Activated CD4-positive, CD25-positive, alpha-beta regulatory T cell treated with anti-CD3 and anti-CD28 coated beads, Interleukin-2, amount 50 U/mL, for 16 hours (primary cell): Measurements from ENCODE around the gene PLPPR3.
"Not testable (repeated sequence)": the region's sequence is repeated elsewhere in the genome, so short reads cannot be mapped to it uniquely, and the experiment has no call there.

Experiments used
- DNase-seq: peaks from one replicate; pipeline ENCODE4 v3.0.0-alpha.2; 2020; ENCODE audit warnings: low read depth, low spot score

Gene PLPPR3

DNA sequence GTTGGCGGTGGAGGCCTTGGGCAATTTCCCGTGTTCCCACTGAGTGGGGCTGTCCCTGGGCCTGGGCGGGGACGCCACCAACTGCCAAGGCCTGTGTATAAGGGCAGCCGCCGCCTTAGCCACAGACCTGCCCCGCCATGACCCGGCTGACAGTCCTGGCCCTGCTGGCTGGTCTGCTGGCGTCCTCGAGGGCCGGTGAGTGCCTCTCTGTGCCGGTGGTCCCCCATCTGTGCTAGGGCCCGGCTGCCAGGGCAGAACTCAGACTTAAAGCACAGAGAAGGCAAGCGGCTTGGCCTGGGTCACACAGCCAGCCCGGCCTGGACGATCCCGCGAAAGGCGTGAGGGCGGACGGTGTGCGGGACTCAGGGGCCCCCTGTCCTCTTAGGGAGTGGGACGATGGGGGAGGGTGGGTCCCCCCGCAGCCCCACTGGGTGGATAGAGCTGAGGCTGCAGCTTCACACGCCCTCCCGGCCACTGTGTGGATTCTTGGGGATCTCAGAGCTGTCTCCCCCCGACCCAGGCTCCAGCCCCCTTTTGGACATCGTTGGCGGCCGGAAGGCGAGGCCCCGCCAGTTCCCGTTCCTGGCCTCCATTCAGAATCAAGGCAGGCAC, 6.1 kb upstream of the PLPPR3 start, which contains the start of gene AZU1:
AZU1 (plus strand) TSS at position 128 of the 612 bp plus-strand sequence; CDS start at position 138, 10 bp downstream.
- no peak for DNase-seq

DNA sequence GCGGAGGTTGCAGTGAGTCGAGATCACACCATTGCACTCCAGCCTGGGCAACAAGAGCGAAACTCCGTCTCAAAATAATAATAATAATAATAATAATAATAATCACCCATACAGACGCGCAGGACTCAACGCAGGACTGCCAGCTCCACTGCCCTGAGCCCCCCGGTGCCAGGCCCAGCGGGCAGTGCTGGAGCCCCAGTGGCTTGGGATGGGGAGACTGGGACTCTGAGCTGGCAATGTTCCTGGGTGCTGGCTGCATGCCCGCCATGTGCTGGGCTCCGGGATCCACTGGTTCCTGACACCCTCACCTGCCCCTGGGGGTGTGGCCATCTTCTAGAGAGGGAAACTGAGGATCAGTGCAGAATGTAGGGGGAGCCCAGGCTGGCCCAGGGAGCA, 5.6 kb upstream of the PLPPR3 start:
- DNase-seq, result no peak

DNA sequence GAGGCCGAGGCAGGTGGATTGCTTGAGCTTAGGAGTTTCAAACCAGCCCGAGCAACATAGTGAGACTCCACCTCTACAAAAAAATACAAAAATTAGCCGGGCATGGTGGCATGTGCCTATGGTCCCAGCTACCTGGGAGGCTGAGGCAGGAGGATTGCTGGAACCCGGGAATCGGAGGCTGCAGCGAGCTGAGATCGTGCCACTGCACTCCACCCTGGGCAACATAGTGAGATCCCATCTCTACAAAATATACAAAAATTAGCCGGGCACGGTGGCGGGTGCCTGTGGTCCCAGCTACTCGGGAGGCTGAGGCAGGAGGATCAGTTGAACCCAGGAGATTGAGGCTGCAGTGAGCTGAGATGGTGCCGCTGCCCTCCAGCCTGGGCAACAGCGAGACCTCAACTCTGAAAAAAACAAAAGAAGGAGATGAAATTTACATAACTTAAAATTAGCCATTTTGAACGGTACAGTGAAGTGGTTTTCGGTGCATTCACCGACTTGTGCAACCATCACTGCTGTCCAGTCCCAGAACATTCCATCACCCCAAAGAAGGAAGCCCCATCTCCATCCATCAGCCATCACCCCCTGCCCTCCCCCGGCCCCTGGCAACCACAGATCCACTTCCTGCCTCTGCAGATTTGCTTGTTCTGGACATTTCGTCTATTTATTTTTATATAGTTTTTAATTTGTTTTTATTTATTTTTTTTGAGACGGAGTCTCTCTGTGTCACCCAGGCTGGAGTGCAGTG, 4.3 kb upstream of the PLPPR3 start:
- no peak for DNase-seq

DNA sequence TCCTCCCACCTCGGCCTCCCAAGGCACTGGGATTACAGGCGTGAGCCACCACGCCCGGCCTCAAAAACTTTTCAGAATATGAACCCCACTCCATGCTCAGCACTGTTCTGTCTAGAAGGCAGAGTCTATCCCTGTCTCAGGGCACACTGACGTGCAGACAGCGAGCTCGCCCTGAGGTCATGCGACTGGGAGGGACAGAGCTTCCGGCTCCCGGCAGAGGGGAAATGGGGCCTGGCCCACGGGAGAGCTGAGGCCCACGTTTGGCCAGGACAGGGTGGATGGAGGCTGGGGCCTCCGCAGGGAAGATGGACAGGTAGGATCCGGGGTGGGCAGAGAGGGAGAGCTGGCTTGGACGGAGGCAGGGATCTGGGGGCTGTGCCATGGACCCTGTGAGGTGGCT, 3.1 kb upstream of the PLPPR3 start:
- no peak for DNase-seq

DNA sequence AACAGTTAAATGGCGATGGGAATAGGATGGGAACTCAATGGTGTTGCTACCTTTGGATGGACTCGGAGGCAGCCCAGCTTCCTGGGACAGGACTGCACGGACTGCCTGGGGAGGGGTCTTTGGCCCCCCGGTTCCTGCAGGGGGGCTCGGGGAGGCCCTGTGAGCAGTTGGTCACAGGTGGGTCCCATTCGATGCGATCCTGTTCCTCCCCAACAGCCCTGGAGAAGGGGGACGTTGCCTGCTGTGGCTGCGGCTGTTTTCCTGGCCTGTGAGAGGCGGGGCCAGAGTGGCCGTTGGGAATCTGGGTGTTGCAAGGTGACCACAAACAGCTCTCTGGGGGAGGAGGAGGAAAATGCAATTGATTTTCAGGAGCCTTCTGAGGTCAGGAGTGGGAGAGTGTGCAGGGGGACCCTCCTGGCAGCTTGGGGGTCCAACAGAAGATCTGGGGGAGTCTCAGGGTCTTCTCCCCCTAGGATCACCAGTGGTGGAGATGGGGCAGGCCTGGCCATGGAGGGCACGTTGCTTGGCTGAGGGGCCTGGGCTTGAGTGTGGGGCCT, 1.9 kb upstream of the PLPPR3 start:
- no peak for DNase-seq

DNA sequence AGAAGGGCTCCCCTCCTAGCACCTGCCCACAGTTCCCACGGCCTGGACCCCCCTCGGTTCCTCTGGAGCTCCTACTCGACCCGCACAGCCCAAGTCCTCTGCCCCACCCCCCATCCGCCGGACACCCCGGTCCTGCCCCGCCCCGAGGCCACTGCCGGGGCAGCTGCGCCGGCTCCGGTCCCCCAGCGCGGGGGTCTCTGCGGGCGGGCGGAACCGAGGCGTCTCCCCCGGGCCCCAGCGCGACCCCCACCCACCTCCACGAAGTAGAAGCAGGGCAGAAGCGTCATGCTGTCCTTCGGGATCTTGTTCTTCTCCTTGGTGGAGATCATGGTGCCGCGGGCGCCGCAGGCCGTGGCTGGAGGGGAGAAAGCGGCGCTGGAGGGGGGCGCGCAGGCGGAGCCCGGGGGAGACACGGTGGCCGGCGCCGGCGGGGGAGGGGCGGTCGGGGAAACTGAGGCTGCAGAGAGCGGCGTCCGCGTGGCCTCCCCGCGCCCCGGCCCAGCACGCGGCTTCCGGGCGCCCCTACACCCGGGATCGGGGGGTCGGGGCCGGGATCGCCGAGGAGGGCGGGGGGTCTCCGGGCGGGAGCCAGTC, 427 bp downstream of the PLPPR3 start:
- no peak for DNase-seq

DNA sequence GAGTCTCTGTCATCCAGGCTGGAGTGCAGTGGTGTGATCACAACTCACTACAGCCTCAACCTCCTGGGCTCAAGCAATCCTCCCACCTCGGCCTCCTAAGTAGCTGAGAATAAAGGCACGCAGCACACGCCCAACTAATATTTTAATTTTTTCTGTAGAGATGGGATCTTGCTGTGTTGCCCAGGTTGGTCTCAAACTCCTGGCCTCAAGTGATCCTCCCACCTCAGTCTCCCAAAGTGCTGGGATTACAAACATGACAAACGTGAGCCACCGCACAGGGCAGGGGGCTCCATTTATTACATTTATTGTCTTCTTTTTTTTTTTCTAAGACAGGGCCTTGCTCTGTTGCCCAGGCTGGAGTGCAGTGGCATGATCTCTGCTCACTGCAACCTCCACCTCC, 1.5 kb downstream of the PLPPR3 start:
- not testable (repeated sequence) for DNase-seq

DNA sequence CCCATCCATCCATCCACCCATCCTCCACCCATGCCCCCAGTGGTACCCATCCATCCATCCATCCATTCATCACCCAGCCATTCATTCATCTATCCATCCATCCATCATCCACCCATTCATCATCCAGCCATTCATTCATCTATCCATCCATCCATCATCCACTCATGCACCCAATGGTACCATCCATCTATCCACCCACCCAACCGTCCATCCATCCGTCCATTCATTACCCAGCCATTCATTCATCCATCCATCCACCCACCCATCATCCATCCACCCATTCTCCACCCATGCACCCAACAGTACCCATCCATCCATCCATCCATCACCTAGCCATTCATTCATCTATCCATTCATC, 5.3 kb downstream of the PLPPR3 start:
- no peak for DNase-seq

DNA sequence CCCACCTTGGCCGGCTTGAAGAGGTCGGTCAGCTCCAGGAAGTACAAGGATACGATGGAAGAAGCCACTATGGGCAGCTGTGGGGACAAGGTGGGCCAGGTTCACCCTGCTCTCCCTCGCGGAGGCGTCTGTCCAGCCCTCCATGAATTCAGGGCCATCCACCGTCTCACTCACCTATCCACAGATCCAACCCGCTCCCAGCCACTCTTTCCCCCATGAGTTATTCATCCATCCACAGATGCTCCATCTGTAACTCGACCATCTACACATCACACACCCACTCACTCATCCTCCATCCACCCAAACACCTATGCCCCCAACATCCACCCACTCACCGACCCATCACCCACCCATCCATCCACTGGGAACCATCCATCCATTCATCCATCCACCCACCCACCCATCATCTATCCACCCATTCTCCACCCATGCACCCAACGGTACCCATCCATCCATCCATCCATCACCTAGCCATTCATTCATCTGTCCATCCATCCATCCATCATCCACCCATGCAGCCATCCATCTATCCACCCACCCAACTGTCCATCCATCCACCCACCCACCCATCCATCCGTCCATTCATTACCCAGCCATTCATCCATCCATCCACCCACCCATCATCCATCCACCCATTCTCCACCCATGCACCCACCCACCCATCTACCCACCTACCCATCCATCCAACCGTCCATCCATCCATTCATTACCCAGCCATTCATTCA, 5.8 kb downstream of the PLPPR3 start:
- no peak for DNase-seq

DNA sequence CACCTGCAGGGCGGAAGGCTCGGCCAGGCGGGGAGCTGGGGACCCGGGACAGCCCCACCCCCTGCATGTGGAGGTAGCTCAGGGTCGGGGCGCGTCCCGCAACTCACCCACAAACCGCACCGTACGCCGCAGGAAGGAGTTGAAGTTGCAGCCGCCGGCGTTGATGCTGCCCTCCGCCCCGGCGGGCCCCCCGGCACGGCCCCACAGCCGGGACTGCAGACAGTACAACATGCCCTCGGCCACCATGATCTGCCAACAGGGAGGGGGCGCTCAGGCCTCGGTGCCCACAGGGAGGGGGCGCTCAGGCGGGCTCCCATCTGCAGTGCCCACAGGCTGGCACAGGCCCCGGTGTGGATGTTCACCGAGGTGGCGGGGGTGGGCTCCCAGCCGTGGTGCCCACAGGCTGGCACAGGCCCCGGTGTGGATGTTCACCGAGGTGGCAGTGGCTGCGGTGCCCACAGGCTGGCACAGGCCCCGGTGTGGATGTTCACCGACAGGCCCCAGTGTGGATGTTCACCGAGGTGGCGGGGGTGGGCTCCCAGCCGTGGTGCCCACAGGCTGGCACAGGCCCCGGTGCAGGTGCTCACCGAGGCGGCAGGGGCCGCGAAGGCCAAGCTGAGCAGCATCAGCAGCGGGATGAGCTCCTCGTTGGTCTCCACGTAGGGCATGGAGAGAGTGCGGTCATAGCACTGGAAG, 6.5 kb downstream of the PLPPR3 start:
- DNase-seq, result no peak

DNA sequence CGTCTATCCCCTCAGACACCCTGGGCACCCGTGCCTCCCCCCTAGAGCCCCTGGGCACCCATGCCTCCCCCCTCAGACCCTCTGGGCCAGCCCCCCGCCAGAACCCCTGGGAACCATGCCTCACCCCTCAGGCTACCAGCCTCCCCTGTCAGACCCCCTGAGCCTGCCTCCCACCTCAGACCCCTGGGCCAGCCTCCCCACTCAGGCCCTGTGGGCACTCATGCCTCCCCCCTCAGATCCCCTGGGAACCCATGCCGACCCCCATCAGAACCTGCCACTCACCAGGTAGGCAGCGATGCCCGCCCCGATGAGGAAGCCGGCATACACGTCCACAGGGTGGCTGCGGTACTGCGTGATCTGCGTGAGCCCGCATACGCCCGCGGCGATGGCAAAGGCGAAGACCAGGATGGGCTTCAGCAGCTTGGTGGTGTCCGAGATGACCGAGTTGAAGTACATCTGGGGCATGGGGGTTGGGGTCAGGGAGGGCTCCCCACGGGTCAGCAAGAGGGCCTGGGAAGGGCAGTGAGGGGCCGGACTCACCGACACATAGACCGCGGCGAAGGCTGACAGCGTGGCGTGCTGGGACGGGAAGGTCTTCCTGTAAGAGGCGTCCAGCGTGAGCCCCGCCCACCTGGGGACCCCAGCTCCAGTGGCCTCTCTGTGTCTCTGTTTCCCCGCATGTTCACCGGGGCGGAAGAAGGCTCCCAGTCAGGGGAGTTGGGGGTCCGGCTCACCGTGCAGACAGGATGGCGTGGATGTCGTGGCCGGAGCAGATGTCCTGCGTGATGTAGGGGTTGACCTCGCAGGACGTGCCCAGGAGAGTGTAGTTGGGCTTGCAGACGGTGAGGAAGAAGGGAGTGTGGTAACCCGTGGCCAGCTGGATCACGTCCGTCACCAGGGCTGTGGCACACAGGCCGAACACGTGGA, 7.3 kb downstream of the PLPPR3 start:
- DNase-seq, result no peak

DNA sequence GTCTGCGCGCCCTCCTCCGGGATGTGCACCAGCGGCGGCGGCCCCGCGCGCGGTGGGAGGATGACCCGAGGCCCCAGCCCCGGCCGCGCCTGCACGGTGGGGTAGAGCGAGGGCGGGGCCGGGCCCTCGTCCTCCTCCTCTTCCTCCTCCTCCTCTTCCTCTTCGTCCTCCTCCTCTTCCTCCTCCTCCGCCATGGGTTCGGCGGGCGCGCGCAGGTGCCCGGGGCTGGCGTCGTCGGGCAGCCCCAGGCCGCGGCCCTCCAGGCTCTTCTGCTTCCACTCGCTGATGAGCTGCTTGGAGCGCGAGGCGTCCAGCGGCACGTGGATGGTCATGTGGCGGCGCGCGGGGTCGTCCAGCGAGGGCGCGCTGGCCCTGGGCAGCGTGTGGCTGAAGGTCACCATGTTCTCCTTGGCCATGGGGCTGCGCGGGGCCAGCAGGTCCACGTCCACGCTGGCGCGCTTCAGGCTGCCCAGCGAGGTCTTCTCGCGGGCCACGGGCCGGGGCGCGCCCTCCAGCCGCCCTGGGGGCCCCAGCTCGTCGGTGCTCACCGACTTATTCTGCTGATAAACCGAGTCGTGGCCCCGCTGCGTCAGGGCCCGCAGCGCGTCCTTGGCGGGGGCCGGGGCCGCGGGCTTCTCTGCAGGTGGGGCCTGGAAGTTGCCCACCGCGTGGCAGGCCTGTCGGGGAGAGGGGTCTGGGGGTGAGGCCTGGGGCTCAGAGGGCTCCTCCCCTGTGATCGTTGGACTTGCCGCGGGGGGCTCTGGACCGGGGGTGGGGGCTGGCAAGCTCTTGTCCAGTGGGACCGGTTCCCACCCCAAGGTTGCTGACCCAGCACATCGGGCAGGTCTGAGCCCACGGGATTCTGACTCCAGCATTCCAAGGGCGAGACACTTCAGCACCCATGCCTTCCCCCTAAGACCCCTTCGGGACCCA, 8.3 kb downstream of the PLPPR3 start:
- no peak for DNase-seq

DNA sequence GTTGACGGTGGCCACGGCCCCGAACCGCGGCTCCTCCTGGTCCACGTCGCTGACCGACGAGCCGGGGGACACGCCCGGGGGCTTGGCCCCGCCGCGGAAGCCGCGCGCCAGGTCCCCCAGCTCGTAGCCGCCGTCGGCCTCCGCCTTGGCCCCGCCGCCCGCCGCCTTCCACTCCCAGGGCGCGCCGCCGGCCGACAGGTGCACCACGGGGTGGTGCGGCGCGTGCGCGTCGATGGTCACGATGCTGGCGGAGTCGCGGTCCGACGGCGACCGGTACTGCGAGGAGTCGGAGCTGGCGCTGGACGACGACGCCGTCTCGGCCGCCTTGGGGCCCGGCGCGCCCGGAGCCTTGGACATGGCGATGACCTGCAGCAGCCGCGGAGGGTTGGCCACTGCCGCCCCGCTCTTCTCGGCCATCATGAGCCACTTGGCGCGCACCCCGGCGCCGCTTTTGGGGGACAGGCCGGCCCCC, 9.0 kb downstream of the PLPPR3 start:
- DNase-seq, result no peak

DNA sequence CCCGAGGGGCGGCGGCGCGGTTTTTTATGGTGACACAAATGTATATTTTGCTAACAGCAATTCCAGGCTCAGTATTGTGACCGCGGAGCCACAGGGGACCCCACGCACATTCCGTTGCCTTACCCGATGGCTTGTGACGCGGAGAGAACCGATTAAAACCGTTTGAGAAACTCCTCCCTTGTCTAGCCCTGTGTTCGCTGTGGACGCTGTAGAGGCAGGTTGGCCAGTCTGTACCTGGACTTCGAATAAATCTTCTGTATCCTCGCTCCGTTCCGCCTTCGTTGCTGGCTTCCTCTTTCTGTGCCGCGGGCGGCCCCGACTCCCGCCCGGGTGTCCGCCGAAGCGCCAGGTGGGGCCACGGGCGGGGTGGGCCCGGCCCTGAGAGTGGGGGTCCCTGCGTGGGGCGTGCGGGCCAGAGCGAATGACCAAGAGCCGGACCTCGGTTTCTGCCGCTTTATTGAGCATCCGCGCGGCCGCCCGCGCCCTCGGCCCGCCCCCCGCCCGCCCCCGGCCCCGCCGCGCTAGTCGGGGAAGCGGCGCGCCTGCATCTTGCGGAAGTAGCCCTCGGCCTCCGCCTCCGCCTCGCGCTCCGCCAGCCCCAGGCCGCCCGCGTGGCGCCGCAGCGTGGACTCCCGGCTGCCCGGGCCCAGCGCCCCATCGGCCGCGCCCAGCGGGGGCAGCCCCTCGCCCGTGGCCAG, 9.6 kb downstream of the PLPPR3 start:
- DNase-seq, result no peak

DNA sequence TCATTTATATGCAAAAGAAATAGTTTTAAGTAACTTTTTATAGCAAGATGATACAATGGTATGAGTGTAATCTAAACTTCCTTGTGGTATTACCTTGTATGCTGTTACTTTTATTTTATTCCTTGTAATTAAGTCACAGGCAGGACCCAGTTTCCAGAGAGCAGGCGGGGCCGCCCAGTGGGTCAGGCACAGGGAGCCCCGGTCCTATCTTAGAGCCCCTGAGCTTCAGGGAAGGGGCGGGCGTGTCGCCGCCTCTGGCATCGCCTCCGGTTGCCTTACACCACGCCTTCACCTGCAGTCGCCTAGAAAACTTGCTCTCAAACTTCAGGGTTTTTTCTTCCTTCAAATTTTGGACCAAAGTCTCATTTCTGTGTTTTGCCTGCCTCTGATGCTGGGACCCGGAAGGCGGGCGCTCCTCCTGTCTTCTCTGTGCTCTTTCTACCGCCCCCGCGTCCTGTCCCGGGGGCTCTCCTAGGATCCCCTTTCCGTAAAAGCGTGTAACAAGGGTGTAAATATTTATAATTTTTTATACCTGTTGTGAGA, 10.2 kb downstream of the PLPPR3 start:
- no peak for DNase-seq

DNA sequence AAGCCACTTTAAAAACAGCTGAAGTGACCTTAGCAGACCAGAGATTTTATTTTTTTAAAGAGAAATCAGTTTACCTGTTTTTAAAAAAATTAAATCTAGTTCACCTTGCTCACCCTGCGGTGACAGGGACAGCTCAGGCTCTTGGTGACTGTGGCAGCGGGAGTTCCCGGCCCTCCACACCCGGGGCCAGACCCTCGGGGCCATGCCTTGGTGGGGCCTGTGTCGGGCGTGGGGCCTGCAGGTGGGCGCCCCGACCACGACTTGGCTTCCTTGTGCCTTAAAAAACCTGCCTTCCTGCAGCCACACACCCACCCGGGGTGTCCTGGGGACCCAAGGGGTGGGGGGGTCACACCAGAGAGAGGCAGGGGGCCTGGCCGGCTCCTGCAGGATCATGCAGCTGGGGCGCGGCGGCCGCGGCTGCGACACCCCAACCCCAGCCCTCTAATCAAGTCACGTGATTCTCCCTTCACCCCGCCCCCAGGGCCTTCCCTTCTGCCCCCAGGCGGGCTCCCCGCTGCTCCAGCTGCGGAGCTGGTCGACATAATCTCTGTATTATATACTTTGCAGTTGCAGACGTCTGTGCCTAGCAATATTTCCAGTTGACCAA, 10.8 kb downstream of the PLPPR3 start:
- DNase-seq, result no peak

DNA sequence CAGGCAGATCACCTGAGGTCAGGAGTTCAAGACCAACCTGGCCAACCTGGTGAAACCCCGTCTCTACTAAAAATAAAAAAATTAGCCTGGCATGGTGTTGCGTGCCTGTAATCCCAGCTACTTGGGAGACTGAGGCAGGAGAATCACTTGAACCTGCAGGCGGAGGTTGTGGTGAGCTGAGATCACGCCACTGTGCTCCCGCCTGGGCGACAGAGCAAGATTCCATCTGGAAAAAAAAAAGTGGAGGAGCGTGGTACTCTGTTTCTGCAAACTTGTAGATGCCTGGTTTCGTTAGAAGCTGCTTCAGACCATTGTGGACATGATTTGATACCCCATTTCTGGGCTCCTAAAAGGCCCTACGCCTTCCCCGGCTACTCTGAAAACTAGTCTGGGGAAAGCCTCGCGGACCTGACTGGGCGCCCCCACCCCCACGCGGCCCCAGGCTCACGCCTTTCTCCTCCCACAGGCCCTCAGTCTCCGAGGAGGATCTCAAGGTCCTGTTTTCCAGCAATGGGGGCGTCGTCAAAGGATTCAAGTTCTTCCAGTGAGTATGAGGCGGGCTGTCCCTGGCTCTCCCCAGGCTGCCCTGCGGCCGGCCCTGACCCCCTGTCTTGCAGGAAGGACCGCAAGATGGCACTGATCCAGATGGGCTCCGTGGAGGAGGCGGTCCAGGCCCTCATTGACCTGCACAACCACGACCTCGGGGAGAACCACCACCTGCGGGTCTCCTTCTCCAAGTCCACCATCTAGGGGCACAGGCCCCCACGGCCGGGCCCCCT, 11.5 kb downstream of the PLPPR3 start:
- no peak for DNase-seq
